HepG2 (cell line): ENCODE results near the gene CST3. TPM values are rescaled to one million over a fixed set of nuclear protein-coding genes. Genes with fewer than 3 reads are reported as not detected.

Experiments
- FOXA1 ChIP-seq, 2 experiments: fragments of 450-650 bp in 1 of 2; sonication (generic) in 1 of 2; formaldehyde crosslinking in 1 of 2; IDR thresholded peaks; 2 replicates each; pipeline versions ENCODE4 v1.4.0 to v1.6.1; 2016 to 2020; ENCODE audit warnings: missing genetic modification reagents in 1 of 2
- GATAD2A ChIP-seq: IDR thresholded peaks from 2 replicates; pipeline ENCODE4 v1.6.1; 2016
- KMT2A ChIP-seq: sonication (generic); formaldehyde crosslinking; IDR thresholded peaks from 2 replicates; pipeline ENCODE4 v1.4.0; 2020; ENCODE audit warnings: missing genetic modification reagents
- MED1 ChIP-seq: sonication (generic); formaldehyde crosslinking; IDR thresholded peaks from 2 replicates; pipeline ENCODE4 v1.4.0; 2020; ENCODE audit warnings: missing genetic modification reagents
- MED8 ChIP-seq: sonication (generic); formaldehyde crosslinking; IDR thresholded peaks from 2 replicates; pipeline ENCODE4 v1.8.1; 2023; ENCODE audit warnings: mild to moderate bottlenecking, missing genetic modification reagents; ENCODE audit not compliant: insufficient replicate concordance
- NFIB ChIP-seq: sonication (generic); formaldehyde crosslinking; IDR thresholded peaks from 2 replicates; pipeline ENCODE4 v1.9.0; 2021; ENCODE audit warnings: missing genetic modification reagents, mild to moderate bottlenecking, borderline replicate concordance
- PPARG ChIP-seq: conservative IDR thresholded peaks from 2 replicates; pipeline ENCODE4 v1.6.1; 2016; ENCODE audit warnings: missing biosample characterization, missing genetic modification reagents
- SMAD3 ChIP-seq: sonication (generic); formaldehyde crosslinking; IDR thresholded peaks from 2 replicates; pipeline ENCODE4 v1.4.0; 2020; ENCODE audit warnings: missing genetic modification reagents
- SOX5 ChIP-seq: IDR thresholded peaks from 2 replicates; pipeline ENCODE4 v1.6.1; 2016; ENCODE audit warnings: borderline replicate concordance
- SP5 ChIP-seq: IDR thresholded peaks from 2 replicates; pipeline ENCODE4 v1.6.1; 2016; ENCODE audit warnings: low read depth, borderline replicate concordance
- SPEN ChIP-seq: sonication (generic); formaldehyde crosslinking; IDR thresholded peaks from 2 replicates; pipeline ENCODE4 v1.5.1; 2020; ENCODE audit warnings: low read depth, mild to moderate bottlenecking, missing genetic modification reagents
- TEAD3 ChIP-seq: optimal IDR thresholded peaks from 2 replicates; pipeline ENCODE3; 2016; ENCODE audit warnings: borderline replicate concordance
- YEATS2 ChIP-seq: sonication (generic); formaldehyde crosslinking; IDR thresholded peaks from 2 replicates; pipeline ENCODE4 v1.4.0; 2020; ENCODE audit warnings: missing genetic modification reagents, borderline replicate concordance
- ZFP62 ChIP-seq: sonication (generic); formaldehyde crosslinking; IDR thresholded peaks from 2 replicates; pipeline ENCODE4 v1.4.0; 2020; ENCODE audit warnings: missing genetic modification reagents
- ZMYM2 ChIP-seq: sonication (generic); formaldehyde crosslinking; IDR thresholded peaks from 2 replicates; pipeline ENCODE4 v1.8.0; 2022; ENCODE audit warnings: mild to moderate bottlenecking, missing genetic modification reagents
- ZNF20 ChIP-seq: sonication (generic); formaldehyde crosslinking; IDR thresholded peaks from 2 replicates; pipeline ENCODE4 v1.4.0; 2020; ENCODE audit warnings: mild to moderate bottlenecking, moderate library complexity, missing genetic modification reagents
- ZNF331 ChIP-seq: sonication (generic); formaldehyde crosslinking; IDR thresholded peaks from 2 replicates; pipeline ENCODE4 v1.4.0; 2020; ENCODE audit warnings: missing genetic modification reagents
- ZNF33A ChIP-seq: sonication (generic); formaldehyde crosslinking; IDR thresholded peaks from 2 replicates; pipeline ENCODE4 v1.5.1; 2020; ENCODE audit warnings: missing genetic modification reagents, mild to moderate bottlenecking, moderate library complexity, borderline replicate concordance
- ZNF441 ChIP-seq: sonication (generic); formaldehyde crosslinking; IDR thresholded peaks from 2 replicates; pipeline ENCODE4 v1.7.0; 2021; ENCODE audit warnings: missing genetic modification reagents, borderline replicate concordance
- ZNF451 ChIP-seq: sonication (generic); formaldehyde crosslinking; IDR thresholded peaks from 2 replicates; pipeline ENCODE4 v1.5.0; 2020; ENCODE audit warnings: mild to moderate bottlenecking, missing genetic modification reagents
- ZNF501 ChIP-seq: sonication (generic); formaldehyde crosslinking; IDR thresholded peaks from 2 replicates; pipeline ENCODE4 v1.5.1; 2020; ENCODE audit warnings: mild to moderate bottlenecking, moderate library complexity, missing genetic modification reagents
- ZNF550 ChIP-seq: sonication (generic); formaldehyde crosslinking; IDR thresholded peaks from 2 replicates; pipeline ENCODE4 v1.4.0; 2020; ENCODE audit warnings: mild to moderate bottlenecking, missing genetic modification reagents, borderline replicate concordance
- ZNF790 ChIP-seq: sonication (generic); formaldehyde crosslinking; IDR thresholded peaks from 2 replicates; pipeline ENCODE4 v1.8.0; 2022; ENCODE audit warnings: missing genetic modification reagents, mild to moderate bottlenecking, borderline replicate concordance
- polyA plus RNA-seq, 8 experiments: library from polyadenylated mRNA; depleted of rRNA in 3 of 8; stranded (reverse) in 7 of 8; unstranded in 1 of 8; fragments of >200 nt; fragmentation: Illumina TruSeq in 4 of 8; extraction: Trizol in 4 of 8; gene quantifications; 2 replicates each; pipeline versions ENCODE4 v1.2.1 to v1.2.3, GENCODE V29; 2011 to 2016; ENCODE audit warnings: low read depth in 4 of 8, missing spikeins in 1 of 8, mixed read lengths in 1 of 8; ENCODE audit not compliant: insufficient read depth in 1 of 8
- total RNA-seq, 5 experiments: library from RNA; depleted of rRNA; stranded (reverse); fragments of >200 nt; fragmentation: Illumina TruSeq; extraction: Trizol; gene quantifications; 2 replicates each; pipeline ENCODE4 v1.2.3, GENCODE V29; 2016; ENCODE audit warnings: low read depth in 1 of 5
- TF ChIP-seq, protein P1 (sequence below): sonication (generic); formaldehyde crosslinking; IDR thresholded peaks from 2 replicates; pipeline ENCODE4 v1.9.0; 2022; ENCODE audit warnings: missing genetic modification reagents, mild to moderate bottlenecking, borderline replicate concordance
- TF ChIP-seq, protein P2 (sequence below): sonication (generic); formaldehyde crosslinking; IDR thresholded peaks from 2 replicates; pipeline ENCODE4 v1.5.1; 2020; ENCODE audit warnings: missing genetic modification reagents, mild to moderate bottlenecking, borderline replicate concordance
- TF ChIP-seq, protein P3 (sequence below): sonication (generic); formaldehyde crosslinking; IDR thresholded peaks from 2 replicates; pipeline ENCODE4 v1.5.1; 2020; ENCODE audit warnings: missing genetic modification reagents, mild to moderate bottlenecking, borderline replicate concordance

The CST3 gene
- total and polyA plus RNA-seq, 2 of the 13 experiments (the other 11 are each of a cell fraction or from before 2014, with no cell fraction given) = 690 to 1,005 TPM

DNA sequence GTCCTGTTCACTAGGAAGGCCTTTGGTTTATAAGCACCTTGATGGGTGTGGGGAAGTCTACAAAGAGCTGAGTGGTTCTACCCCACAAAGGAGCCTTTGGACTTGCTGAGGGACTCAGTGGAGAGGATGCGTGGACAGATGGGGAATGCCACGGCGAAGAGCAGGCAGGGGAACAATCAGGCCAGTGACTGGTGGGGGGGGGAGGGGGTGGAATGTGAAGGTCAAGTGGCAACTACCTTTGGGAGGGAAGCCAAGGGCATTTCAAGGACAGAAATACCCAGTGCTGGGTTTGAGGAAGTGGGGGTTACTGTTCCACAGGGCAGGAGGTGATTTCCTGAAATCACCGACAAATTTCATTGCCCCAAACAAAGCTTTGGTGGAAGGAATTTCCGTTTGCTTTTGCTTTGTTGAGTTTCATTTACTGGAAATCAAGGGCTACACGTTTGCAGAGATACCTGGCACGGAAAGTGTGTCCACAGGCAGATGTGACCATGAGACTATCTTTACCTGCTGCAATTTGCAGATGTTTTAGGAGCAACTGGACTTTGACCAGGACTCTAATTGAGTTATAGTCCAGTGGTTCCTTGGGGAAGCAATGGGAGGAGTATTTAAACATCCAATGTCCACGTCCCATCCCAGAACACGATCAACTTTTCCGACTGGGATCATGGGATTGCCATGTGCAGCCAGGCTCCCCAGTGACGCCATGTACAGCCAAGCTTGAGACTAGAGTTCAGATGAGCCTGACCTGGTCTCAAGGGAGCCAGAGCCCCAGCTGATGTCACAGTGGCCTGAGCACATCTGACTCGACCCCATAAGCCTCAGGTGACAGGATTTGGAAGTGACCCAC, 8.0 kb downstream of the CST3 start (continued):
- no peak for TF ChIP-seq SMAD3 (CRISPR knock-in tag)
- TF ChIP-seq FOXA1 (IDR thresholded peaks at IDR 0.05) = no peak
- peak; percentile 26; the same call in 1 of the 2 replicates for TF ChIP-seq FOXA1 (CRISPR knock-in tag; IDR thresholded peaks at IDR 0.05)
- TF ChIP-seq ZNF441 (CRISPR knock-in tag) = 0 out of 2 replicates have a peak, but pooled peaks have one; percentile 51
- TF ChIP-seq TEAD3 (CRISPR knock-in tag) = peak; percentile 70
- TF ChIP-seq MED1 (CRISPR knock-in tag) = 0 out of 2 replicates have a peak, but pooled peaks have one; percentile 22
- peak; percentile 9; the same call in 1 of the 2 replicates for TF ChIP-seq ZNF331 (CRISPR knock-in tag)
- no peak for TF ChIP-seq ZNF20 (CRISPR knock-in tag)
- TF ChIP-seq ZNF451 = 0 out of 2 replicates have a peak, but pooled peaks have one; percentile 23
- no peak for TF ChIP-seq ZFP62 (CRISPR knock-in tag)
- 0 out of 2 replicates have a peak, but pooled peaks have one; percentile 36 for TF ChIP-seq ZNF501 (CRISPR knock-in tag)
- TF ChIP-seq KMT2A = peak; percentile 19; the same call in 1 of the 2 replicates
- peak; percentile 3; the same call in 1 of the 2 replicates for TF ChIP-seq SP5 (CRISPR knock-in tag)
- no peak for TF ChIP-seq ZNF790
- peak; percentile 39; the same call in 1 of the 2 replicates for TF ChIP-seq GATAD2A
- peak; percentile 60; the same call in 1 of the 2 replicates for TF ChIP-seq YEATS2 (CRISPR knock-in tag)
- TF ChIP-seq NFIB = no peak
- TF ChIP-seq, protein P1, sequence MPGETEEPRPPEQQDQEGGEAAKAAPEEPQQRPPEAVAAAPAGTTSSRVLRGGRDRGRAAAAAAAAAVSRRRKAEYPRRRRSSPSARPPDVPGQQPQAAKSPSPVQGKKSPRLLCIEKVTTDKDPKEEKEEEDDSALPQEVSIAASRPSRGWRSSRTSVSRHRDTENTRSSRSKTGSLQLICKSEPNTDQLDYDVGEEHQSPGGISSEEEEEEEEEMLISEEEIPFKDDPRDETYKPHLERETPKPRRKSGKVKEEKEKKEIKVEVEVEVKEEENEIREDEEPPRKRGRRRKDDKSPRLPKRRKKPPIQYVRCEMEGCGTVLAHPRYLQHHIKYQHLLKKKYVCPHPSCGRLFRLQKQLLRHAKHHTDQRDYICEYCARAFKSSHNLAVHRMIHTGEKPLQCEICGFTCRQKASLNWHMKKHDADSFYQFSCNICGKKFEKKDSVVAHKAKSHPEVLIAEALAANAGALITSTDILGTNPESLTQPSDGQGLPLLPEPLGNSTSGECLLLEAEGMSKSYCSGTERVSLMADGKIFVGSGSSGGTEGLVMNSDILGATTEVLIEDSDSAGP = peak; percentile 58; the same call in 1 of the 2 replicates
- no peak for TF ChIP-seq PPARG (CRISPR knock-in tag)
- TF ChIP-seq, protein P2, sequence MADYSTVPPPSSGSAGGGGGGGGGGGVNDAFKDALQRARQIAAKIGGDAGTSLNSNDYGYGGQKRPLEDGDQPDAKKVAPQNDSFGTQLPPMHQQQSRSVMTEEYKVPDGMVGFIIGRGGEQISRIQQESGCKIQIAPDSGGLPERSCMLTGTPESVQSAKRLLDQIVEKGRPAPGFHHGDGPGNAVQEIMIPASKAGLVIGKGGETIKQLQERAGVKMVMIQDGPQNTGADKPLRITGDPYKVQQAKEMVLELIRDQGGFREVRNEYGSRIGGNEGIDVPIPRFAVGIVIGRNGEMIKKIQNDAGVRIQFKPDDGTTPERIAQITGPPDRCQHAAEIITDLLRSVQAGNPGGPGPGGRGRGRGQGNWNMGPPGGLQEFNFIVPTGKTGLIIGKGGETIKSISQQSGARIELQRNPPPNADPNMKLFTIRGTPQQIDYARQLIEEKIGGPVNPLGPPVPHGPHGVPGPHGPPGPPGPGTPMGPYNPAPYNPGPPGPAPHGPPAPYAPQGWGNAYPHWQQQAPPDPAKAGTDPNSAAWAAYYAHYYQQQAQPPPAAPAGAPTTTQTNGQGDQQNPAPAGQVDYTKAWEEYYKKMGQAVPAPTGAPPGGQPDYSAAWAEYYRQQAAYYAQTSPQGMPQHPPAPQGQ (CRISPR knock-in tag) = no peak
- TF ChIP-seq ZNF33A (CRISPR knock-in tag) = no peak
- TF ChIP-seq SPEN = peak; percentile 53; the same call in 1 of the 2 replicates
- peak; percentile 26 for TF ChIP-seq MED8 (CRISPR knock-in tag)
- TF ChIP-seq SOX5 = peak; percentile 51; the same call in 1 of the 2 replicates
- TF ChIP-seq, protein P3, sequence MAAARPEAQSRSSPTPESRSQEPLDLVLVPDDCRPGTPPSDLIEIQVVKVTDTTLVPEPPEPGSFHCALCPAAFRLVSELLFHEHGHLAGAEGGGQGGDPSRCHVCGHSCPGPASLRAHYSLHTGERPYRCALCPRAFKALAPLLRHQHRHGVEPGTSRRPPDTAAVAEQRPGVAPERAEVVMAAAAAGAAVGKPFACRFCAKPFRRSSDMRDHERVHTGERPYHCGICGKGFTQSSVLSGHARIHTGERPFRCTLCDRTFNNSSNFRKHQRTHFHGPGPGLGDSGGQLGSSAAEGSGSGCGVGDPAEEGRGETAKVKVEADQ (CRISPR knock-in tag) = no peak; the same call in 1 of the 2 replicates
- no peak for TF ChIP-seq ZNF550 (CRISPR knock-in tag)
- TF ChIP-seq ZMYM2 (CRISPR knock-in tag) = no peak; the same call in 1 of the 2 replicates
